Parathyroid adenoma (tissue), 2 donors: ENCODE measurements around the gene LRBA.

Experiments used
- H2AFZ ChIP-seq: fragments of 300-600 bp; sonication (generic); one replicate; pipeline ENCODE4 v1.7.0; 2017; ENCODE audit warnings: antibody characterized with exemption, mild to moderate bottlenecking
- H3K27ac ChIP-seq: fragments of 300-600 bp; sonication (generic); one replicate; pipeline ENCODE4 v1.7.0; 2017
- H3K27me3 ChIP-seq: fragments of 300-600 bp; sonication (generic); one replicate; pipeline ENCODE4 v1.7.0; 2017; ENCODE audit warnings: low read length; ENCODE audit not compliant: control insufficient read depth, insufficient read depth
- H3K36me3 ChIP-seq: fragments of 300-600 bp; sonication (generic); one replicate; pipeline ENCODE4 v1.7.0; 2017; ENCODE audit warnings: low read length; ENCODE audit not compliant: control insufficient read depth, insufficient read depth
- H3K4me1 ChIP-seq: fragments of 300-600 bp; sonication (generic); one replicate; pipeline ENCODE4 v1.7.0; 2017; ENCODE audit warnings: control low read depth
- H3K4me2 ChIP-seq: fragments of 300-600 bp; sonication (generic); one replicate; pipeline ENCODE4 v1.7.0; 2017; ENCODE audit warnings: low read length
- H3K4me3 ChIP-seq: fragments of 300-600 bp; sonication (generic); one replicate; pipeline ENCODE4 v1.7.0; 2017; ENCODE audit warnings: low read depth, low read length
- H3K79me2 ChIP-seq: fragments of 300-600 bp; sonication (generic); one replicate; pipeline ENCODE4 v1.7.0; 2017; ENCODE audit warnings: control low read depth
- H3K9ac ChIP-seq: fragments of 300-600 bp; sonication (generic); one replicate; pipeline ENCODE4 v1.7.0; 2017; ENCODE audit warnings: mild to moderate bottlenecking
- H3K9me3 ChIP-seq: fragments of 300-600 bp; sonication (generic); one replicate; pipeline ENCODE4 v1.7.0; 2017; ENCODE audit warnings: low read length; ENCODE audit not compliant: control insufficient read depth
- CTCF ChIP-seq: fragments of 300-600 bp; sonication (generic); IDR thresholded peaks from one replicate; pipeline ENCODE4 v1.7.0; 2017; ENCODE audit warnings: antibody characterized with exemption, mild to moderate bottlenecking
- donor health status: primary hyperparathyroidism.

LRBA gene

GRCh38 chr4:150371869-150372268 is 643.2 kb downstream of the LRBA start:
- no peak overlapping the region for H3K4me2 ChIP-seq
- no peak overlapping the region for H3K27ac ChIP-seq
- H3K27me3 ChIP-seq: no peaks in the 10 kb centered on the region
- TF ChIP-seq CTCF: no peak
- no peak overlapping the region for H3K9ac ChIP-seq
- H3K36me3 ChIP-seq: no peaks in the 10 kb centered on the region
- no peaks in the 10 kb centered on the region for H3K4me1 ChIP-seq
- H2AFZ ChIP-seq: no peak overlapping the region
- no peaks in the 10 kb centered on the region for H3K9me3 ChIP-seq
- H3K4me3 ChIP-seq: no peak overlapping the region
- no peaks in the 10 kb centered on the region for H3K79me2 ChIP-seq

- Histone ChIP-seq H3K4me1 (no peaks in the 10 kb centered on the region), H3K9me3 (no peaks in the 10 kb centered on the region), H3K36me3 (no peaks in the 10 kb centered on the region), H3K27ac (no peak overlapping the region), H3K79me2 (no peaks in the 10 kb centered on the region), H3K27me3 (no peaks in the 10 kb centered on the region), H3K9ac (no peak overlapping the region), H3K4me2 (no peak overlapping the region), H2AFZ (no peak overlapping the region), H3K4me3 (no peak overlapping the region)
- TF ChIP-seq CTCF: no peak
These were observed 645.4 kb downstream of the LRBA start for GRCh38 chr4:150369434-150370380.

GRCh38 chr4:150368667-150369066 is 646.4 kb downstream of the LRBA start:
- H3K36me3 ChIP-seq: no peaks in the 10 kb centered on the region
- H3K27me3 ChIP-seq: no peaks in the 10 kb centered on the region
- no peak overlapping the region for H2AFZ ChIP-seq
- no peak overlapping the region for H3K4me3 ChIP-seq
- H3K4me2 ChIP-seq: no peak overlapping the region
- no peak overlapping the region for H3K9ac ChIP-seq
- no peak overlapping the region for H3K27ac ChIP-seq
- no peaks in the 10 kb centered on the region for H3K9me3 ChIP-seq
- H3K79me2 ChIP-seq: no peaks in the 10 kb centered on the region
- no peak for TF ChIP-seq CTCF
- H3K4me1 ChIP-seq: no peaks in the 10 kb centered on the region

GRCh38 chr4:150367326-150367725 is 647.8 kb downstream of the LRBA start:
- H3K9me3 ChIP-seq: no peaks in the 10 kb centered on the region
- no peaks in the 10 kb centered on the region for H3K79me2 ChIP-seq
- no peak for TF ChIP-seq CTCF
- no peak overlapping the region for H3K9ac ChIP-seq
- no peaks in the 10 kb centered on the region for H3K4me1 ChIP-seq
- H3K27me3 ChIP-seq: no peaks in the 10 kb centered on the region
- no peaks in the 10 kb centered on the region for H3K36me3 ChIP-seq
- no peak overlapping the region for H3K27ac ChIP-seq
- no peak overlapping the region for H3K4me3 ChIP-seq
- H2AFZ ChIP-seq: no peak overlapping the region
- no peak overlapping the region for H3K4me2 ChIP-seq
